IMR-90 (cell line): ENCODE measurements around the gene PRKAR1B. TPM values are rescaled to one million over a fixed set of nuclear protein-coding genes. Genes with fewer than 3 reads are reported as not detected.

ENCODE experiments used
- ATAC-seq: fragments of 200-7000 bp; cut with Tn5 transposase; 2 replicates; pipeline ENCODE4 v1.9.1; 2020; ENCODE audit warnings: low read depth, mild to moderate bottlenecking, moderate library complexity
- BruUV-seq: library from RNA; stranded (reverse); fragments of 400-500 nt; replicated peaks from 2 replicates; lab custom pipeline; 2021; lab: Mats Ljungman, UMichigan
- CTCF ChIA-PET: fragments of 300-600 bp; formaldehyde crosslinking; extraction: SDS; loops from one replicate; lab custom pipeline; 2021; ENCODE audit warnings: antibody characterized with exemption; lab: Yijun Ruan, JAX
- POLR2A ChIA-PET: fragments of 300-600 bp; sonication (Branson Sonifier 250); formaldehyde crosslinking; loops from one replicate; lab custom pipeline; 2022; ENCODE audit warnings: antibody characterized with exemption; ENCODE audit not compliant: unreplicated experiment; lab: Charles Lee
- DNase-seq: peaks from one replicate; pipeline ENCODE4 v3.0.0; 2013
- H2AFZ ChIP-seq: replicated peaks from 2 replicates; pipeline ENCODE3; 2013; ENCODE audit warnings: low read length, mild to moderate bottlenecking; ENCODE audit not compliant: poor library complexity
- H2AK5ac ChIP-seq: 2 replicates; pipeline ENCODE4 v1.6.1; 2013; ENCODE audit warnings: low read depth, low read length, inconsistent platforms
- H2AK9ac ChIP-seq: replicated peaks from 2 replicates; pipeline ENCODE3; 2013; ENCODE audit warnings: mild to moderate bottlenecking, low read depth, low read length, moderate library complexity; ENCODE audit not compliant: poor library complexity
- H2BK120ac ChIP-seq: 2 replicates; pipeline ENCODE4 v1.6.1; 2013; ENCODE audit warnings: low read depth, low read length, inconsistent platforms
- H2BK15ac ChIP-seq: 3 replicates; pipeline ENCODE4 v1.6.1; 2013; ENCODE audit warnings: low read depth, low read length, inconsistent platforms
- H2BK20ac ChIP-seq: 2 replicates; pipeline ENCODE4 v1.6.1; 2013; ENCODE audit warnings: low read depth, mild to moderate bottlenecking, inconsistent platforms, low read length, moderate library complexity
- H2BK5ac ChIP-seq: 2 replicates; pipeline ENCODE4 v1.6.1; 2013; ENCODE audit warnings: mild to moderate bottlenecking, low read depth, low read length, inconsistent platforms; ENCODE audit not compliant: poor library complexity, severe bottlenecking
- H3K14ac ChIP-seq: replicated peaks from 2 replicates; pipeline ENCODE4 v1.6.1; 2013; ENCODE audit warnings: low read depth, low read length, inconsistent platforms
- H3K18ac ChIP-seq: 2 replicates; pipeline ENCODE4 v1.6.1; 2013; ENCODE audit warnings: low read depth, low read length, control low read depth
- H3K23ac ChIP-seq: 2 replicates; pipeline ENCODE4 v1.6.1; 2013; ENCODE audit warnings: low read depth, low read length, inconsistent platforms
- H3K27ac ChIP-seq: 2 replicates; pipeline ENCODE4 v1.5.1; 2013; ENCODE audit warnings: mild to moderate bottlenecking, control low read depth, low read length; ENCODE audit not compliant: insufficient read depth
- H3K27me3 ChIP-seq: 2 replicates; pipeline ENCODE4 v1.6.1; 2013; ENCODE audit warnings: low read length; ENCODE audit not compliant: control insufficient read depth, insufficient read depth
- H3K36me3 ChIP-seq: 2 replicates; pipeline ENCODE4 v1.6.1; 2013; ENCODE audit warnings: low read length, mixed read lengths; ENCODE audit not compliant: control insufficient read depth, insufficient read depth
- H3K4ac ChIP-seq: 2 replicates; pipeline ENCODE4 v1.6.1; 2013; ENCODE audit warnings: low read depth, low read length, inconsistent platforms
- H3K4me1 ChIP-seq: 2 replicates; pipeline ENCODE4 v1.6.1; 2013; ENCODE audit warnings: low read length, mixed read lengths; ENCODE audit not compliant: control insufficient read depth, insufficient read depth
- H3K4me2 ChIP-seq: 2 replicates; pipeline ENCODE4 v1.6.1; 2013; ENCODE audit warnings: low read depth, mild to moderate bottlenecking, control low read depth, low read length, moderate library complexity
- H3K4me3 ChIP-seq: 2 replicates; pipeline ENCODE4 v1.5.1; 2013; ENCODE audit warnings: low read depth, mild to moderate bottlenecking, control low read depth, low read length, moderate library complexity; ENCODE audit not compliant: insufficient read depth
- H3K56ac ChIP-seq: 2 replicates; pipeline ENCODE4 v1.6.1; 2013; ENCODE audit warnings: low read length, inconsistent platforms; ENCODE audit not compliant: insufficient read depth; ENCODE audit errors: extremely low read depth
- H3K79me1 ChIP-seq, 2 experiments: 2 replicates each; pipeline ENCODE4 v1.6.1; 2013; ENCODE audit warnings: low read length in 2 of 2, inconsistent platforms in 1 of 2, low read depth in 1 of 2
- H3K9ac ChIP-seq: 2 replicates; pipeline ENCODE4 v1.6.1; 2013; ENCODE audit warnings: low read depth, low read length, control low read depth
- H3K9me1 ChIP-seq: 2 replicates; pipeline ENCODE4 v1.6.1; 2013; ENCODE audit warnings: low read length, inconsistent platforms; ENCODE audit not compliant: insufficient read depth
- H3K9me3 ChIP-seq: 2 replicates; pipeline ENCODE4 v1.6.1; 2013; ENCODE audit warnings: low read length; ENCODE audit not compliant: control insufficient read depth, insufficient read depth
- H4K20me1 ChIP-seq: 2 replicates; pipeline ENCODE4 v1.6.1; 2013; ENCODE audit warnings: low read length, inconsistent platforms; ENCODE audit not compliant: insufficient read depth
- H4K5ac ChIP-seq: 2 replicates; pipeline ENCODE4 v1.6.1; 2013; ENCODE audit warnings: mild to moderate bottlenecking, low read depth, low read length, control low read depth
- H4K8ac ChIP-seq, 2 experiments: 2 replicates each; pipeline ENCODE4 v1.6.1; 2013; ENCODE audit warnings: low read depth in 2 of 2, low read length in 2 of 2, control low read depth in 1 of 2, inconsistent platforms in 1 of 2
- H4K91ac ChIP-seq: 2 replicates; pipeline ENCODE4 v1.6.1; 2013; ENCODE audit warnings: low read depth, low read length, inconsistent platforms; ENCODE audit not compliant: insufficient read depth
- BHLHE40 ChIP-seq: fragments of 150-350 bp; IDR thresholded peaks from 2 replicates; pipeline ENCODE4 v1.6.1; 2016; ENCODE audit warnings: mild to moderate bottlenecking, low read depth, low read length
- MAZ ChIP-seq: IDR thresholded peaks from 2 replicates; pipeline ENCODE4 v1.6.1; 2012; ENCODE audit warnings: low read depth, mild to moderate bottlenecking, low read length, improper control_type of control experiment, moderate library complexity, borderline replicate concordance
- RAD21 ChIP-seq: IDR thresholded peaks from 2 replicates; pipeline ENCODE4 v1.6.1; 2012; ENCODE audit warnings: low read length, improper control_type of control experiment
- WGBS, 2 experiments: methylation state at CpG; one replicate each; pipeline versions ENCODE4 v1.1.5 to v1.1.7; 2013; ENCODE audit warnings: missing lambda C conversion rate in 2 of 2; ENCODE audit not compliant: insufficient read length in 1 of 2; ENCODE audit errors: extremely low coverage in 2 of 2; 5-methylcytosine and 5-hydroxymethylcytosine counted together
- dilution Hi-C: fragments of 300-500 bp; cut with HindIII; formaldehyde crosslinking; loops from one replicate; pipeline ENCODE4 v1.14.3; 2018; ENCODE audit warnings: low sequenced_read_pairs; ENCODE audit not compliant: unreplicated experiment
- in situ Hi-C: fragments of 300-500 bp; cut with MboI; formaldehyde crosslinking; loops from 3 replicates; pipeline ENCODE4 v1.14.3; 2019; ENCODE audit warnings: low sequenced_read_pairs, inconsistent platforms, mixed read lengths
- intact Hi-C: fragments of 100-400 bp; cut with micrococcal nuclease; formaldehyde crosslinking; loops from 2 replicates; pipeline ENCODE4 v1.10.0; 2022
- polyA plus RNA-seq, 3 experiments: library from polyadenylated mRNA; depleted of rRNA; stranded (reverse); fragments of >200 nt; gene quantifications; 2 replicates each; pipeline ENCODE4 v1.2.3, GENCODE V29; 2012; ENCODE audit warnings: low replicate concordance in 1 of 3
- total RNA-seq: library from RNA; depleted of rRNA; stranded (reverse); fragments of >200 nt; gene quantifications from 2 replicates; pipeline ENCODE4 v1.2.3, GENCODE V29; 2012
- TF ChIP-seq, protein P1 (sequence below): fragments of 150-350 bp; IDR thresholded peaks from 2 replicates; pipeline ENCODE4 v1.6.1; 2017; ENCODE audit warnings: mild to moderate bottlenecking, antibody characterized with exemption, low read length, low read depth

The PRKAR1B gene
- total and polyA plus RNA-seq, 2 of the 4 experiments (the other 2 are of a cell fraction) = 15.2 to 20.2 TPM

DNA sequence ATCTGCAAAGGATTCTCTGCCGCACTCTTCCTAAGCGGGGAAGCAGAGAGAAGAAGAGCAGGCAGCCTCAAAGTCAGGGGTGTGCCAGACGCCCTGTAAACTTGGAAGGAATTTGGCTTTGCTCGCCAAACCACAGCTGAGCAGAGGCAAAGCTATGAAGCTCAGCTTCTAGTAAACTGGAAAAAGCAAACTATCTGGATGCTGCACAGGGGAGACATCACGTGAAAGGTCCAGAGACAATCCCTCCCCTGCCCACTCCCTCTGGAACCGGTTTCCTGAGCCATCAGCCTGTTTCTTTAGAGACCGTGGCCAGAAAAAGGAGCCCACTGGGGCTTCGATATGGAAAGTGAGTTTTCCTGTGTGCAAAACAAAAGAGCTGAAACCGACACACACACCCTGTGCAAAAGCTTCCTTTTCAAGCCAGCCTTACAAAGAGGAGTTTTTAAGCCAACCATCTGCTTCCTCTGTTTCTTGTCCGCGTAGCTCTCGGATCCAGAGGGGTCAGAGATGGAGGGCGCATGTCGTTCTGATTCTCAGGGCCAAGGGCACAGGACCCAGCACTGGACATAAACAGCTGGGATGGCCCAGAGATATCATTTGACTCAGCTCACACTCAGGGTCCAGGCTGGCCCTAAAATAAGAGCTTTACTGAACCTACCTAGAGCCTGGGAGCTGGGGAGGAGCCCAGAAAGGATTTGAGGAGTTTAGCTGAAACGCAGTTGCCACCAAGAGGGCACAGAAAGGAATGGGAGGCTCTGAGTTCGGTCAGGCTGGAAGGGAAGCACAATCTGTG, 58.7 kb downstream of the PRKAR1B start:
- intact Hi-C loops = loop anchor here (5.0 kb wide), 1 partner anchor 131 kb away; no protein-coding TSS in a partner anchor

More for the DNA sequence above, 58.7 kb downstream of the PRKAR1B start:
- in situ Hi-C loops (no loop called here), dilution Hi-C loops (no loop called here)
- WGBS, 2 experiments = 45% methylated on average over 8 of the region's 16 CpGs; no CpG with 5 or more reads in 1 of the 2 experiments
- Histone ChIP-seq H4K20me1 (peaks cover 3% of the 10 kb centered on the region; the same call in 1 of the 2 replicates), H3K4ac (peak overlapping the region; percentile 4; the same call in 1 of the 2 replicates), H3K18ac (peak overlapping the region; percentile 34; the same call in 1 of the 2 replicates), H3K4me2 (peak overlapping the region; percentile 58), H3K4me3 (no peak overlapping the region), H3K9me1 (peaks cover 7% of the 10 kb centered on the region; the same call in 1 of the 2 replicates), H4K8ac (peak overlapping the region in 1 of 2 experiments; percentile 18; a peak in 1 of 4 replicates), H3K56ac (no peak overlapping the region), H2AK9ac (peak overlapping the region; percentile 85), H3K36me3 (no peaks in the 10 kb centered on the region), H3K9ac (no peak overlapping the region), H3K79me1 (no peaks in the 10 kb centered on the region), H2BK120ac (peak overlapping the region; percentile 1; the same call in 1 of the 2 replicates), H3K4me1 (peaks cover 16% of the 10 kb centered on the region), H3K9me3 (no peaks in the 10 kb centered on the region), H4K91ac (no peak overlapping the region), H3K27ac (peak overlapping the region; percentile 34; the same call in 1 of the 2 replicates), H3K27me3 (no peaks in the 10 kb centered on the region), H2AFZ (peak overlapping the region; percentile 72), H2BK5ac (no peak overlapping the region), H2BK15ac (no peak overlapping the region), H3K23ac (no peak overlapping the region), H2BK20ac (no peak overlapping the region), H3K14ac (no peak overlapping the region), H4K5ac (no peak overlapping the region; the same call in 1 of the 2 replicates), H2AK5ac (peak overlapping the region; percentile 57)
- TF ChIP-seq, protein P1, sequence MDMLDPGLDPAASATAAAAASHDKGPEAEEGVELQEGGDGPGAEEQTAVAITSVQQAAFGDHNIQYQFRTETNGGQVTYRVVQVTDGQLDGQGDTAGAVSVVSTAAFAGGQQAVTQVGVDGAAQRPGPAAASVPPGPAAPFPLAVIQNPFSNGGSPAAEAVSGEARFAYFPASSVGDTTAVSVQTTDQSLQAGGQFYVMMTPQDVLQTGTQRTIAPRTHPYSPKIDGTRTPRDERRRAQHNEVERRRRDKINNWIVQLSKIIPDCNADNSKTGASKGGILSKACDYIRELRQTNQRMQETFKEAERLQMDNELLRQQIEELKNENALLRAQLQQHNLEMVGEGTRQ = peak; percentile 28; the same call in 1 of the 2 replicates
- TF ChIP-seq RAD21 = no peak
- TF ChIP-seq MAZ = peak; percentile 13; the same call in 1 of the 2 replicates
- TF ChIP-seq BHLHE40 = peak; percentile 75; the same call in 1 of the 2 replicates
- POLR2A ChIA-PET = no interaction called here
- no TSS peak for BruUV-seq
- CTCF ChIA-PET = interaction anchor here (1.3 kb wide), 1 partner anchor 9 kb away, joined by 5 read pairs; no protein-coding TSS in a partner anchor
- ATAC-seq (peak; percentile 88), DNase-seq (peak; percentile 85)
